ENCODE measurements around the gene BRINP1. TPM values are rescaled to one million over a fixed set of nuclear protein-coding genes. Genes with fewer than 3 reads are reported as not detected.

The BRINP1 gene
- total RNA-seq, 1 donor from 2014 or later: 0.12 TPM

DNA sequence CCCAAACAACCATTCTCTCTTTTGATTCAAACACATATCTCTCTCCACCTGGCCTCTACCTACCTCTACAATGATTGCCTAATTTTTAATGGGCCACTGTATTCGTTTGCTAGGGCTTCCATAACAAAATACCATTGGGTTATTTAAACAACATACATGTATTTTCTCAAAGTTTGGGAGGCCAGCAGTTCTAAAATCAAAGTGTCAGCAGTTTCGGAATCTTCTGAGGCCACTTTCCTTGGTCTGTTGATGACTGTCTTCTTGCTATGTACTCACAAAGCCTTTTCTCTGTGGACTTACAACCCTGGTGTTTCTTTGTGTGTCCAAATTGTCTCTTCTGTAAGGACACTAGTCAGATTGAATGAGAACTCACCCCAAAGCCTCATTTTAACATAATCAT lies 214.7 kb downstream of the BRINP1 start:
- no peak for DNase-seq (ENCODE audit: extremely low read depth, low read depth, low spot score)

DNA sequence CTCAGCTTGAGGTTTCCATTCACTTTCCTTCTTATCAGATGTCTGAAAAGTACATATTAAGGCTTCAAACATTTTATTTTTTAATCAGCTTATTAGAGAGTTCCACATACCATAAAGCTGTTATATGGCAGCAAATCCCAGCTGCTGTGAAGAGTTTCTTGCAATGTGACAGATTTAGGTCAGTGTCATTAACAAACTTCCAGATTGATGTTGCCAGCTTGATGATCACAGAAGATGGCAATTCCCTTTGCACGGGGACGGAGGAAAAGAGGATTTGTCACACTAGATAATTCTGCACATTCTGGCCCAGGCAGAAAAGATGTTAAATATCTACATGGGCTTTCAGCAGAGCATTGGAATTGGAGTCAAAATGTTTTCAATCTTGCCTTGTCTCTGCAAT lies 215.8 kb downstream of the BRINP1 start:
- no peak for DNase-seq (ENCODE audit: extremely low read depth, low read depth, low spot score)

DNA sequence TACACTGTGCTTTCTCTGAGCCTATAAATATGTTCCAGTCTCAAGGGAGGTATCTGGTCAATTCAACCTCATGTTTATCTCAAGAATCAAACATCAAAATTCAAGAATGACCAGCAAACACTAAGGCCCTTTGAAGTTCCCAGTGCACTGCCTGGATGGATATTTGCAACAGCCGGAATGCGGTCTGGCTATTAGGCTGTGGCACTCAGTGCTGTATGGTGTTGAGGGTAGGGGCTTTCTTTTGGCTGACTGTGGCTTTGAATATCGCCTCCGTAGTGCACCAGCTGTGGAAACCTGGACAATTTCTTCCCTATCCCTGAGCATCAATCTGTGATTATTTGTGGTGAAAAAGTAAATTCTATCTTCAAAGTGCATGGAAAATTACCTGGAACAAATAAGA lies 220.4 kb downstream of the BRINP1 start:
- no peak for DNase-seq (ENCODE audit: extremely low read depth, low read depth, low spot score)

DNA sequence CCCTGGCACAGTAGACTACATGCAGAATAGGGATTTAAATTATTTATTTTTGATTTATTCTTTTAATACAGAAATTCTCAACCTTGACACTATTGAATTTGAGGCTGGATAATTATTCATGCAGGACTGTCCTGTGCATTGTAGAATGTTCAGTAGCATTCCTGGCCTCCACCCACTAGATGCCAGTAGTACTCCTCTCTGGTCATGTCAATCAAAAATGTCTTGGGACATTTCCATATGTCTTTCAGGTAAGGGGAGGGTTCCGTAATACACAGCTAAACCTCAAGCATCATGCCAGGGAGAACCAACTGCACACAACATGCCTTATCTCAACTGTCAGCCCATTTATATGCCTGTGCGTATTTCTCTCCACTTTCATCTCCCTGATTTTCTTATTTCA lies 231.8 kb downstream of the BRINP1 start:
- DNase-seq (ENCODE audit: extremely low read depth, low read depth, low spot score): no peak

DNA sequence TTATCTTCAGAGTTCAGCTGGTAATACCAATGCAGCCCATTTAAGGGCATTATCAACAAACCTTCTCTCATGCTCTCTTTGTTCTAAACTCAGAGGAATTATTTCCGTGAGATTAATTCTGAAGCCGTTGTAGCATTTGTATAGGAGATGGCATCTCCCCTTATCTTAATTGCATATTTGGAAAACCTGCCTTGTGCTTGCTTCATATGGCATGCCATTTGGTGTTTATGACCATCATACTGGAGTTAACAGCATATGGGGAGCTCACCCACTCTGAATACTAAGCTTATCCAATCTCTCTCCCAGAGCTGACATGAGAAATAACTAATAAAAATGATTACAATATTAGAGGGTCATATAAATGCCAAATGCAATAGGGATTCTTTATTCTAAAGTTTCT lies 243.2 kb downstream of the BRINP1 start:
- DNase-seq (ENCODE audit: extremely low read depth, low read depth, low spot score): no peak

DNA sequence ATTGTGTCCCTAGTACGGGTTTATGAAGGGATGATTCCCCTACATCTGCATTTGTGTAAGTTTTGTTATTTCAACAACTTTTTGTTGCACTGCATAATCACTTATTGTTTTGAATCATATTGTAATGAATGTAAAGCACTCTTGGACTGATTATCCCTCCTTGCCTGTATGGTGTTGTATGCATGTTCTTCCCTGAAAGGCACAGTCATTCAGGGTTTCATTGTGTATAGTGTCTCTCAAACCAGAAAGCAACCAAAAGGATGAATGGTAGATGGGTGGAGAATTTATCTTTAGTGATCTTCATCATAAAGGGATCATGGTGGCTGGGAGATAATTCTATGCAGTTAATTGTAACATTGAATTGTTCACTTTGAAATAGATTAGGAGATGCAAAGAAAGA lies 247.3 kb downstream of the BRINP1 start:
- DNase-seq (ENCODE audit: extremely low read depth, low read depth, low spot score): no peak

DNA sequence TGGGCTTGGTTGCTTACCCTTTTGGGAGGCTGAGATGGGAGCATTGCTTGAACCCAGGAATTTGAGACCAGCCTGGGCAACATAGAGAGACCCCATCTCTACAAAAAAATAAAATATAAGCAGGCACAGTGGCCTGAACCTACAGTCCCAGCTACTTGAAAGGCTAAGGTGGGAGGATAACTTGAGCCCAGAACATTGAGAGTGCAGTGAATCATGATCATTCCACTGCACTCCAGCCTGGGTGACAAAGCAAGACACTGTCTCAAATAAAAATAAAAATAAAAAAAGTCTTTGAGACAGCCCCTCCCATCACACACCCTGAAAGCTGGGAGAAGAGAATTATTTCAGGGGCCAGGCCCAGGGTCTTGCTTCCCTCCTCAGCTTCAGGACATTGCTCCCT lies 251.8 kb downstream of the BRINP1 start:
- no peak for DNase-seq (ENCODE audit: extremely low read depth, low read depth, low spot score)
